HEK293T (cell line): Measurements from ENCODE around the gene PLA2G6.
"Not testable (repeated sequence)": the region's sequence is repeated elsewhere in the genome, so short reads cannot be mapped to it uniquely, and the experiment has no call there.

Source experiments
- CTCF ChIA-PET: fragments of 350-600 bp; formaldehyde crosslinking; extraction: SDS; loops from one replicate; lab custom pipeline; 2021; ENCODE audit warnings: antibody characterized with exemption, inconsistent platforms; lab: Yijun Ruan, JAX
- POLR2A ChIA-PET: fragments of 350-600 bp; formaldehyde crosslinking; extraction: SDS; loops from one replicate; lab custom pipeline; 2020; ENCODE audit warnings: antibody characterized with exemption, inconsistent platforms; lab: Yijun Ruan, JAX
- DNase-seq: peaks from one replicate; pipeline ENCODE4 v3.0.0; 2012; ENCODE audit warnings: mixed read lengths; ENCODE audit errors: extremely low spot score
- ARNT ChIP-seq: fragments of 450-650 bp; IDR thresholded peaks from 2 replicates; pipeline ENCODE4 v1.6.1; 2017; ENCODE audit warnings: mild to moderate bottlenecking
- BHLHE40 ChIP-seq: fragments of 450-650 bp; IDR thresholded peaks from 2 replicates; pipeline ENCODE4 v1.6.1; 2016; ENCODE audit warnings: mild to moderate bottlenecking, moderate library complexity, borderline replicate concordance
- CTBP1 ChIP-seq: fragments of 450-650 bp; IDR thresholded peaks from 2 replicates; pipeline ENCODE4 v1.6.1; 2016; ENCODE audit warnings: borderline replicate concordance
- ELF4 ChIP-seq: fragments of 450-650 bp; IDR thresholded peaks from 2 replicates; pipeline ENCODE4 v1.6.1; 2017; ENCODE audit warnings: antibody characterized with exemption
- FOXA1 ChIP-seq: fragments of 450-650 bp; IDR thresholded peaks from 2 replicates; pipeline ENCODE4 v1.6.1; 2016; ENCODE audit warnings: mild to moderate bottlenecking
- FOXK2 ChIP-seq: fragments of 450-650 bp; IDR thresholded peaks from 2 replicates; pipeline ENCODE4 v1.6.1; 2016; ENCODE audit warnings: mild to moderate bottlenecking
- FOXM1 ChIP-seq: fragments of 450-650 bp; IDR thresholded peaks from 2 replicates; pipeline ENCODE4 v1.6.1; 2017; ENCODE audit warnings: mild to moderate bottlenecking, borderline replicate concordance
- HDGF ChIP-seq: fragments of 450-650 bp; IDR thresholded peaks from 2 replicates; pipeline ENCODE4 v1.6.1; 2017; ENCODE audit warnings: antibody characterized with exemption, borderline replicate concordance
- L3MBTL2 ChIP-seq: fragments of 450-650 bp; conservative IDR thresholded peaks from 2 replicates; pipeline ENCODE4 v1.6.1; 2016; ENCODE audit warnings: mild to moderate bottlenecking
- LEF1 ChIP-seq: fragments of 450-650 bp; IDR thresholded peaks from 2 replicates; pipeline ENCODE4 v1.6.1; 2017; ENCODE audit warnings: mild to moderate bottlenecking, borderline replicate concordance
- NFRKB ChIP-seq: fragments of 450-650 bp; IDR thresholded peaks from 2 replicates; pipeline ENCODE4 v1.6.1; 2016; ENCODE audit warnings: mild to moderate bottlenecking, moderate library complexity
- PKNOX1 ChIP-seq: fragments of 450-650 bp; IDR thresholded peaks from 2 replicates; pipeline ENCODE4 v1.6.1; 2016
- SP1 ChIP-seq: fragments of 450-650 bp; IDR thresholded peaks from 2 replicates; pipeline ENCODE4 v1.6.1; 2017
- SUZ12 ChIP-seq: fragments of 450-650 bp; IDR thresholded peaks from 2 replicates; pipeline ENCODE4 v1.6.1; 2016; ENCODE audit warnings: mild to moderate bottlenecking
- TARDBP ChIP-seq: fragments of 450-650 bp; IDR thresholded peaks from 2 replicates; pipeline ENCODE4 v1.6.1; 2016
- ZNF384 ChIP-seq: fragments of 450-650 bp; IDR thresholded peaks from 2 replicates; pipeline ENCODE4 v1.6.1; 2016

Gene PLA2G6

DNA sequence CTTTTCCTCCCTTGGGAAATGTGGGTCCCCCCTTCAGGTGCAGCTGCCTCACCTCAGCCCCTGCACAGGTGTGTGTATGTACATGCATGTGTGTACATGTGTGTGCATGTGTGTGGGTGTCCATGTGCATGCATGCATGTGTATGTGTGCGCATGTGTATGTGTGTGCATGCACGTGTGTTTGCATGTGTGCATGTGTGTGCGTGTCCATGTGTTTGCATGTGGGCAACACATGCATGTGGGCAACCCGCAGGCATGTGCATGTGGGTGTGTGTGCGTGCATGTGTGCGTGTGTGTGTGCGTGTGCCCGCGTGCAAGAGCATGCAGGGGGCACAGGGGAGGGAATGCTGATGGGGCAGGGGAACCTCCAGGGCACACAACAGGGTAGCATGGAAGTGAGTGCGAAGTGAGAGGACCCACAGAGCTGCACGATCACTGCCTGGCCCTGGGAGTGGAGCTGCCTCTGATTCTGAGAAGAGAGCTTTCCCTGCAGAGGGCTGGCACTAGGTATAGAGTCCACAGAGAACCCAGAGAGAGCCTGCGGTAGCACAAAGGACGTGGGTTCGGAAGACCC is 56.5 kb downstream of the PLA2G6 start:
- CTCF ChIA-PET: no interaction called here
- POLR2A ChIA-PET: no interaction called here
- no peak for TF ChIP-seq FOXK2
- TF ChIP-seq HDGF: no peak
- TF ChIP-seq L3MBTL2: no peak
- no peak for TF ChIP-seq TARDBP
- TF ChIP-seq BHLHE40: no peak
- TF ChIP-seq PKNOX1: no peak
- TF ChIP-seq FOXM1: no peak
- no peak for TF ChIP-seq ELF4
- TF ChIP-seq CTBP1: no peak
- no peak for TF ChIP-seq FOXA1
- TF ChIP-seq SUZ12: no peak
- no peak for TF ChIP-seq SP1

GRCh38 chr22:38124236-38124974 is 57.2 kb downstream of the PLA2G6 start:
- POLR2A ChIA-PET: no interaction called here
- DNase-seq: no peak
- TF ChIP-seq PKNOX1 (no peak), ZNF384 (no peak), L3MBTL2 (no peak), FOXA1 (no peak), NFRKB (no peak), CTBP1 (no peak), HDGF (no peak), SP1 (no peak), ARNT (no peak), FOXK2 (no peak), LEF1 (no peak), ELF4 (no peak), FOXM1 (no peak)
- CTCF ChIA-PET: interaction anchor here (1.2 kb wide), 1 partner anchor 10 kb away, joined by 3 read pairs; no protein-coding TSS in a partner anchor

More for the DNA sequence above, 56.5 kb downstream of the PLA2G6 start:
- no peak for DNase-seq

- TF ChIP-seq FOXK2 (no peak), PKNOX1 (no peak), FOXA1 (no peak), TARDBP (no peak), NFRKB (no peak)
- CTCF ChIA-PET: interaction anchor here (0.8 kb wide), 1 partner anchor 9 kb away, joined by 3 read pairs; no protein-coding TSS in a partner anchor
- POLR2A ChIA-PET: no interaction called here
- DNase-seq: no peak
These were observed 59.0 kb downstream of the PLA2G6 start for GRCh38 chr22:38122616-38123015.

GRCh38 chr22:38120359-38121110 is 61.1 kb downstream of the PLA2G6 start:
- DNase-seq: no peak
- TF ChIP-seq BHLHE40 (no peak), PKNOX1 (no peak), ARNT (no peak), SUZ12 (no peak), TARDBP (no peak), NFRKB (no peak), FOXK2 (no peak), FOXM1 (no peak), ELF4 (no peak), CTBP1 (no peak), ZNF384 (no peak), FOXA1 (no peak), SP1 (no peak), LEF1 (no peak), HDGF (no peak), L3MBTL2 (no peak)
- POLR2A ChIA-PET: no interaction called here
- CTCF ChIA-PET: no interaction called here

DNA sequence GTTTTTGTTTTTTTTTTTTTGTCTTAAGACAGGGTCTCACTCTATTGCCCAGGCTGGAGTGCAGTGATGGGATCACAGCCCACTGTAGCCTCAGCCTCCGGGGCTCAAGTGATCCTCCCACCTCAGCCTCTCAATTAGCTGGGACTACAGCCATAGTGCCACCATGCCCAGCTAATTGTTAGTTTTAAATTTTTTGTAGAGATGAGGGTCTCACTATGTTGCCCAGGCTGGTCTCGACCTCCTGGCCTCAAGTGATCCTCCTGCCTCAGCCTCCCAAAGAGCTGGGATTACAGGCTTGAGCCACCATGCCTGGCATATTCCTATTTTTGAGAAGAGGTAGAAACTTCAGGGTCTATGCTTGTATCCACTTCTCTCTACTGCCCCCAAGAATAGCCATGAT is 62.9 kb downstream of the PLA2G6 start:
- CTCF ChIA-PET, DNase-seq: not testable (repeated sequence)
- POLR2A ChIA-PET: interaction anchor here (0.6 kb wide), 1 partner anchor 156 kb away, joined by 3 read pairs; no protein-coding TSS in a partner anchor
